ENCODE measurements around the gene PDE6G.

Gene PDE6G

GRCh38 chr17:81656118-81656743 is at the start of gene PDE6G:
Gene PDE6G (minus strand): TSS chr17:81656542. CDS start chr17:81653305, 3,237 bp downstream.
- peak; percentile 71 for DNase-seq

DNA sequence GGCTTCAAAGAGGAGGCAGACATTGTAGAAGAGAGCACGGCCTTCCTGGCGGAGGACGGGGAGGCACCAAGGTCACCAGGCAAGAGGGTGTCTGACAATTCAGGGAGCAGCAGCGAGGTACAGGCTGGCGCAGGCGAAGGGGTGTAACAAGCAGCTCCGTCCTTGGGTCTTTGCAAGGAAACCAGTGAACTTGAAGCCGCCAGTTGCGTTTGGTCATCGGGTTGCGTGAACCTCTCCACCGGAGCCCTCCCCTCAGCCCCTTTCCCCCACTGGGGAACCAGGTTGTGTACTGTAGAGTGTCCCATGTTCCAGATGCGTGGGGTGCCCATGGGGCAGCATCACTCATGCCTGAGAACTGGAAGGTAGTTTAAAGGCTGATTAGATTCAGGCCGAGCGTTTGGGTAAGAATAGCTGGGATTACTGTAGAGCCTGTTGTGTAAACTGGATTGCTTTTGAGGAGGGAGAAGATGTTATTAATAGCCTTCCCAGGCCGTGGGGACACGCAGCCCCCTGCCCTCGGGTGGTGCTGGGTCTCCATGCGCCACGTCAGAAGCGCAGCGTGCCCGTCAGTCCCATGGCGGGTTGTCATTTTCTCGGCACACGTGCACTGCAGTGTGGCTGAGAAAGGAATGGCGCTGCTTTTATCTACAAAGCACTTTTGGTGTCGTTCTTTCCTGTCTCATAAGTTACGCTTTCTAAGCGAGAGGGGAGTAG is 49.3 kb upstream of the PDE6G start:
- DNase-seq, result no peak

DNA sequence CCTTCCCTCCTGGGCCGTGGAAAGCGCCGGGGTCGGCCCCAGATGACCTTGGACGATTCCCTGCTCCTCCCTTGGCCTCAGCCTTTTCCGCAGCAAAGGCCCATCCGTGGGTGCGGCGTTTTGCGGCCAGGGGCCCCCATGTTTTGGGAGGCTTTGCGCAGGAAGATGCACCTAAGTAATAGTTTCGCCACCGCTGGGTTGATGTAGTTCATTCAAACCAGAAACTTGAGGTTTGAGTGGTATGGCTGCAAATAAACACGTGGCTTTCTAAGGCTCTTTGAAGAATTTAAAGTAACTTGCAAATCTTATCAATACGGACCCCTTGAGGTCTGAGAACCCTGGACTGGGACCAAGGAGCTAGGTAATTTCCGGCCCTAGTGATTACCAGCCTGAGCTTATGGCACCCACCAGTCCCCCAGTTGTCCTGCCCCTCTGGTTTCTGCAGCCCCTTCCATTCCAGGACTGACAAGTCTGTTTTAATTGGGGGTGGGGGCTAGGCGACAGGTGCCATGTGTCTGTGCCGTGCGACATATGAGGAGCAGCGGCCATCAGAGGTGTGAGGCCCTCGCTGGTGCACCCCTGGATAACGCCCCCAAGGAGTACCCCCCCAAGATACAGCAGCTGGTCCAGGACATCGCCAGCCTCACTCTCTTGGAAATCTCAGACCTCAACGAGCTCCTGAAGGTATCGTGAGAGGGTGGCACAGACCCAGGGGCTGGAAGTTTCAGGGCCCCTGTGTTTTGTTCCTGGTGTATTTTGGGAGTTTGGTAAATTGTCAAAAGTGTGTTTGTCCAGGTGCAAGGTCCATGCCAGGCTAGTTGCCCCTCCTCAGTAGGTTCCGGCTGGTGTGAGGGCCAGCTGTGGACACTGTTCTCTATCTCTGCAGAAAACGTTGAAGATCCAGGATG is 47.7 kb upstream of the PDE6G start:
- peak; percentile 45 for DNase-seq

DNA sequence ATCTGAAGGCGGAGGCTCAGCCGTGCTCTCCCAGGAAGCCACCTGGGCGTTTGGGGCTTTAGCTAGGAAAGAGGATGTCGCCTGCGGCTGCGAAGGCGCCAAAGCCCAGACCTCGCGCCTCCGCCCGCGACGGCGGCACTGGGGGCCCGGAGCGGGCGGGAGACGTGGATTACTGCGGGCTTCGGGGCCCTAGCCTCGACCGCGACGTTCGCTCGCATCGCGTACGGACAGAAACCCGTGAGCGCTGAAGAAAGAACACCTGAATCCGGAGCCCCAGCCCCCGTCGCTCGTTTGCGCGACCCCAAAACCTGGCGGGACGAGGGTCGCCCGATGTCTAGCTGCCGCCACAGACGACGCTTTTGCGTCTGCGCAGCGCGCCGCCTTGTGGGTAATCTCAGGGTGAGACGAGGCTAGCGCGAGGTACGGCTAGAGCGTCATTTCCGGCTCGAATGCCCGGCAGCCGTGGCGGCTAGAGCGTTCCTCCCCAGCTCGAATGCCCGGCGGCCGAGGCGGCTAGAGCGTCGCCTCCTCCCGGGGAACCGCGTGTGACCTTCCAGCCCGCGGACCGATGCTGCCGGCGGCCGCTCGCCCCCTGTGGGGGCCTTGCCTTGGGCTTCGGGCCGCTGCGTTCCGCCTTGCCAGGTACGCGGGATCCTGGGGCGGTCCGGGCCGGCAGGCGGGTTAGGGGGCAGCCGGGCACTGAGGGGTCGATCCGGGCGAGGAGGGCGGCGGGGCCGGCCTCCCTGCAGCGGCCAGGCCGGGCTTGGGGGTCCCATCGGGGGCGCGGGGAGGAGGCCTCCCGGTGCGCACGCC is 46.8 kb upstream of the PDE6G start, which contains the start of gene MRPL12:
TSS of gene MRPL12 (plus strand) at position 434 of the 813 bp plus-strand sequence. CDS start at position 569, 135 bp downstream.
- DNase-seq, result peak; percentile 97

- DNase-seq, result peak; percentile 79
Measured at GRCh38 chr17:81701288-81702071, 45.1 kb upstream of the PDE6G start.

GRCh38 chr17:81700353-81701287 is 44.3 kb upstream of the PDE6G start:
- no peak for DNase-seq

GRCh38 chr17:81697261-81698044 is 41.1 kb upstream of the PDE6G start:
- no peak for DNase-seq

GRCh38 chr17:81696218-81696941 is 40.0 kb upstream of the PDE6G start:
- no peak for DNase-seq

- DNase-seq, result no peak
Measured at GRCh38 chr17:81695801-81696200, 39.5 kb upstream of the PDE6G start.

GRCh38 chr17:81695211-81695610 is 38.9 kb upstream of the PDE6G start:
- DNase-seq, result no peak

- DNase-seq, result no peak
Measured at GRCh38 chr17:81694810-81695209, 38.5 kb upstream of the PDE6G start.

- no peak for DNase-seq
Measured at GRCh38 chr17:81693509-81694210, 37.3 kb upstream of the PDE6G start.

DNA sequence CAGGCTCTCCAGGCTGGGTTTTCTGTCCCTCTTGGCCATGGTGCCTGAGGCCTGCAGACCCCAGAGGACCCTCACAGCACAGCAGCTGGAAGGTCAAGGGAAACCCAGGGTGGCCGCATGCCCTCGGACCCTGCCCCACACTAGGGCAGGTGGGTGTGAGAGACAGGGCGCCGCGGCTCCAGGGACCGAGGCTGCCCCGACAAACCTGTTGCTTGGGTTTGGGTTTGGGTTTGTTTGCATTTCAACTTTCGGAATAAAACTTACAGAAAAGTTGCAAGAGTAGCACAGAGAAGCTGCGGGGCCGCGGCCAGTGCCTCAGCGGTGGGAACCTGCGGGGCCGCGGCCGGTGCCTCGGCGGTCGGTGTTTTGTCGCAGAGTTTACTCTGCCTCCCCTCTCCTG is 35.3 kb upstream of the PDE6G start:
- no peak for DNase-seq

- DNase-seq, result no peak
Measured at GRCh38 chr17:81691196-81691595, 34.9 kb upstream of the PDE6G start.

DNA sequence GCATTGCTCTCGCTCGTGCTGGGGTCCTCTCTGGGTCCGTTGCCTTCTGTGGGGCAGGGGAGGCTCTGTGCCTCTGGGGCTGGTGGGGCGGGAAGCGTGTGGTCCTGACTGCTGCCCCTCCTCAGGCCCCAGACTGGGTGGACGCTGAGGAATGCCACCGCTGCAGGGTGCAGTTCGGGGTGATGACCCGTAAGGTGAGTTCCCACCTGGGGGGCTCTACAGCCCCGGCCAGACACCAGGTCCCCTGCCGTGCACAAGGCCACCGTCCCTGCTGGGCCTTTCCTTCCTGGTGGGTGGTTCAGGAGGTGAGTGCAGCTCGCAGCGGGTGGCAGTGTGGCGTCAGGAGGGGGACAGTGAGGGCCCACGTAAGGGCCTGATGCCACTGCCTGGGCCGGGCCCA is 34.2 kb upstream of the PDE6G start:
- DNase-seq, result no peak

DNA sequence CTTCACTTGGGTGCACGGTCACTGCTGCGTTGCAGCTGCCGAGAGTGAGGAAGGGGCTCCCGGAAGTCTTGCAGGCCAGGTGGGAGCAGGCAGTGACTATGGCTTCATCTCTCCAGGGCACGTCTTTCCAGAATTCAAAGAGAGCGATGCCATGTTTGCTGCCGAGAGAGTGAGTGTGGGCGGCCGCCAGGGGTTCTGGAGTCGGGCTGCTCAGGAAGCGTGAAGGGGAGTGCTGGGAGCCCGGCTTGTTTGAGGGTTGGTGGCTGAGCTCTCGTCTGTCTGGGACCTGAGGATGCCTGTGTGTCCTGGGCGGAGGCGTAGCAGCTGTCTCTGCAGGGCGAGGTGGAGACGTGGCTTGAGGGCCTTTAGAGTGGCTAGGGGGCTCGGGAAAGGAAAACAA is 33.7 kb upstream of the PDE6G start:
- no peak for DNase-seq

DNA sequence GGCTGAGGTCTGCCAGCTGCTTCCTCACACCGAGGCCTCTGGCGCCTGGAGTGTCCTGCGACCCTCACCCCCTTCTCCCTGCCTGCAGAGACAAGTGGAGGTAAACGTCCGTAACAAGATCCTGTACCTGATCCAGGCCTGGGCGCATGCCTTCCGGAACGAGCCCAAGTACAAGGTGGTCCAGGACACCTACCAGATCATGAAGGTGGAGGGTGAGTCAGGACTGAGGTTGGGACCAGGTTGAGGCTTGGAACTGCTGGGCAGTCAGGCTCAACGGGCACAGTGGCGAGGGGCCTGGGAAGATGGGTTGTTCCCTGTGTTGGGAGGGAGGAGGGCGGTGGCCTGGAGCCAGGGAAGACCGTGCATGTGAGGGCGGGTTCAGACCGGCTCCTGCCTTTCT is 32.3 kb upstream of the PDE6G start:
- DNase-seq, result no peak

GRCh38 chr17:81687770-81688541 is 31.6 kb upstream of the PDE6G start:
- DNase-seq, result no peak
